Kidney (tissue), 14 donors: ENCODE results near the gene ACKR3. TPM values are rescaled to one million over a fixed set of nuclear protein-coding genes. Genes with fewer than 3 reads are reported as not detected.

ENCODE experiments used
- DNase-seq, 5 donors: peaks; one replicate each; pipeline ENCODE4 v3.0.0-alpha.2; 2013 to 2020
- FAIRE-seq: peaks from 2 replicates; lab custom pipeline; 2012; peaks lifted over from hg19 to GRCh38; lab: Jason Lieb, UNC
- H3K27ac ChIP-seq, 2 donors: one replicate each; pipeline ENCODE4 v1.7.0; 2013; ENCODE audit warnings: low read depth in 2 of 2, low read length in 2 of 2, inconsistent platforms in 1 of 2
- H3K27me3 ChIP-seq: one replicate; pipeline ENCODE4 v1.7.1; 2013; ENCODE audit warnings: low read length, inconsistent platforms; ENCODE audit not compliant: control insufficient read depth, insufficient read depth
- H3K36me3 ChIP-seq, 3 donors: one replicate each; pipeline versions ENCODE4 v1.7.0 to v1.7.1; 2013; ENCODE audit warnings: low read length in 3 of 3, control low read depth in 1 of 3, inconsistent platforms in 1 of 3; ENCODE audit not compliant: insufficient read depth in 3 of 3, control insufficient read depth in 2 of 3
- H3K4me1 ChIP-seq, 3 donors: one replicate each; pipeline versions ENCODE4 v1.7.0 to v1.7.1; 2013; ENCODE audit warnings: low read length in 3 of 3, inconsistent platforms in 1 of 3, low read depth in 1 of 3; ENCODE audit not compliant: control insufficient read depth in 2 of 3, insufficient read depth in 2 of 3
- H3K4me3 ChIP-seq, 3 donors: one replicate each; pipeline versions ENCODE4 v1.7.0 to v1.8.1; 2013; ENCODE audit warnings: low read length in 3 of 3, control low read depth in 1 of 3, inconsistent platforms in 1 of 3
- H3K9ac ChIP-seq, 3 donors: one replicate each; pipeline versions ENCODE4 v1.7.0 to v1.7.1; 2013; ENCODE audit warnings: low read length in 3 of 3, control low read depth in 1 of 3, inconsistent platforms in 1 of 3
- H3K9me3 ChIP-seq, 3 donors: one replicate each; pipeline versions ENCODE4 v1.7.0 to v1.7.1; 2013; ENCODE audit warnings: low read length in 3 of 3, control low read depth in 1 of 3, inconsistent platforms in 1 of 3; ENCODE audit not compliant: control insufficient read depth in 2 of 3, insufficient read depth in 1 of 3
- intact Hi-C: fragments of 100-400 bp; cut with DNase I; formaldehyde crosslinking; loops from one replicate; pipeline ENCODE4 v1.11.1; 2022
- polyA plus RNA-seq: library from polyadenylated mRNA; stranded (reverse); fragments of 350-450 nt; fragmentation: Illumina TruSeq; extraction: RNeasy Lipid Tissue Mini Kit (QIAGEN cat#74804); gene quantifications from one replicate; pipeline ENCODE4 v1.2.3, GENCODE V29; 2014; ENCODE audit warnings: low read depth, low replicate concordance; ENCODE audit not compliant: insufficient read depth
- total RNA-seq: library from RNA; stranded (reverse); fragmentation: NEBNext Ultra II Directional; extraction: Animal tissue kit (Norgen Biotek cat#: 25700); gene quantifications from one replicate; pipeline ENCODE4 v1.2.1, GENCODE V29; 2021
- TF ChIP-seq, protein P1 (sequence below): IDR thresholded peaks from 3 replicates; pipeline ENCODE4 v1.5.1; 2012; ENCODE audit warnings: mild to moderate bottlenecking, moderate library complexity, borderline replicate concordance; ENCODE audit not compliant: insufficient read depth; ENCODE audit errors: extremely low read depth
- donor health status: control.
- donor health status: control.
- donor health status: control.
- donor health status: control.
- donor health status: control.
- donor health status: DM: yes; HTN: yes; CAD: no.
- donor health status: Normal renal cell carcinoma (clear cell type).

Gene ACKR3
- total and polyA plus RNA-seq, 2 donors from 2014 or later: 6.9 to 8.7 TPM

DNA sequence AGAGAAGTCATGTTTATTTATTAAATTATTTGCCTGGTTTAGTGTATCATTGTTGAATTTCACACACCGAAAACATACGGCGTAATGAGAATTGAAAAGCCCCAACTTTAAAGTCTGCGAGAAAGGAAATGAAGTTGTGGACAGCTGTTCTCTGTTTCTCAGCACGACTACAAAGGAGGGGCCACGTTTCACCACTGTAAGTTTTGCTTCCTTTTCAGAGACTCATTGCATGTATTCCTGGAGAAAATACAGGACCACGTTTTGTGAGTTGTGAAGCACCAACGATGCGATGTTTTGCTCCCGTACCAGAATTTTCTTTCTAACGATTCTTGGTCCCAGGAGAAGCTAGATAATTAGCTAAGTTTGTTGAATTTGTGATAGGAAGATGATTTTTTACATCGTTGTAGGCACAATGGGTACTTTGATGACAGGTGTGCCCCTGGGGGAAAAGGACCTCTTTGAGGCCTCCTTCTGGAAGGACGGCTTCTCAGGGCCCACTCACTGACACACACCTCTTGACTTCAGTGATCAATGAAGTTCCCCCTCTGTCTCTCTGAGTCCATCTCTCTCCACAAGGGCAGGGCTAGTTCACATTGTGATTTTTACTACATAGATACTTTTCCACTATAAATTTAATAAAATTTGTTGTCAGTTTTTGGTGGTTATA, 23.7 kb upstream of the ACKR3 start:
- H3K9me3 ChIP-seq: peaks cover 0 to 5% (median 0%) of the 10 kb centered on the region in 3 donors

GRCh38 chr2:236546561-236547002, 23.0 kb upstream of the ACKR3 start:
- FAIRE-seq (no peak), DNase-seq (no peak)
- H3K27me3 ChIP-seq: no peaks in the 10 kb centered on the region
- no peak overlapping the region for H3K4me3 ChIP-seq
- no peaks in the 10 kb centered on the region for H3K36me3 ChIP-seq
- intact Hi-C loops: no loop called here
- H3K4me1 ChIP-seq: no peaks in the 10 kb centered on the region
- H3K27ac ChIP-seq: no peak overlapping the region
- peaks cover 0 to 5% (median 0%) of the 10 kb centered on the region in 3 donors for H3K9me3 ChIP-seq
- H3K9ac ChIP-seq: no peak overlapping the region
- TF ChIP-seq, protein P1, sequence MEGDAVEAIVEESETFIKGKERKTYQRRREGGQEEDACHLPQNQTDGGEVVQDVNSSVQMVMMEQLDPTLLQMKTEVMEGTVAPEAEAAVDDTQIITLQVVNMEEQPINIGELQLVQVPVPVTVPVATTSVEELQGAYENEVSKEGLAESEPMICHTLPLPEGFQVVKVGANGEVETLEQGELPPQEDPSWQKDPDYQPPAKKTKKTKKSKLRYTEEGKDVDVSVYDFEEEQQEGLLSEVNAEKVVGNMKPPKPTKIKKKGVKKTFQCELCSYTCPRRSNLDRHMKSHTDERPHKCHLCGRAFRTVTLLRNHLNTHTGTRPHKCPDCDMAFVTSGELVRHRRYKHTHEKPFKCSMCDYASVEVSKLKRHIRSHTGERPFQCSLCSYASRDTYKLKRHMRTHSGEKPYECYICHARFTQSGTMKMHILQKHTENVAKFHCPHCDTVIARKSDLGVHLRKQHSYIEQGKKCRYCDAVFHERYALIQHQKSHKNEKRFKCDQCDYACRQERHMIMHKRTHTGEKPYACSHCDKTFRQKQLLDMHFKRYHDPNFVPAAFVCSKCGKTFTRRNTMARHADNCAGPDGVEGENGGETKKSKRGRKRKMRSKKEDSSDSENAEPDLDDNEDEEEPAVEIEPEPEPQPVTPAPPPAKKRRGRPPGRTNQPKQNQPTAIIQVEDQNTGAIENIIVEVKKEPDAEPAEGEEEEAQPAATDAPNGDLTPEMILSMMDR: no peak

More for the DNA sequence above, 23.7 kb upstream of the ACKR3 start:
- intact Hi-C loops: no loop called here
- Histone ChIP-seq H3K27ac (no peak overlapping the region), H3K4me3 (no peak overlapping the region), H3K9ac (no peak overlapping the region), H3K36me3 (no peaks in the 10 kb centered on the region), H3K4me1 (no peaks in the 10 kb centered on the region), H3K27me3 (no peaks in the 10 kb centered on the region)
- DNase-seq (peak in 1 of 5 donors; percentile 67), FAIRE-seq (no peak)
- TF ChIP-seq, protein P1: no peak

DNA sequence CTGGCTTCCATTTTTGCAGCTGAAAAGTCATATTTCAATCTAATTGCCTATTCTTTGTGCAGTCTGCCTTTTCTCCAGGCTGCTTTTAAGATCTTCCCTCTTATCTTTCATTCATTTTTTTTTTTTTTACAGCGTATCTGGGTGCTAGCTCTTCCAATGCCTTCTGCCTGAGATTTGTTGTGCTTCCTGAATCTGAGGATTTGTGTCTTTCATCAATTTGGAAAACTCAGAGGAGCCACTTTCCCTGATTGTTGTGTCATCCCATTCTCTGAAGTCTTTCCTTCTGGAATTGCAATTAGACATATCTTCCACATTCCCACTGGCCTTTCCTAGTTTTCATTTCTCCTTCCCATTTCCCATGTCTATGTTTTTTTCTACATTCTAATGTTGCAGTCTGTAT, 21.9 kb upstream of the ACKR3 start:
- no peaks in the 10 kb centered on the region for H3K4me1 ChIP-seq
- H3K27ac ChIP-seq: no peak overlapping the region
- H3K9ac ChIP-seq: no peak overlapping the region
- TF ChIP-seq, protein P1: no peak
- no peak for FAIRE-seq
- H3K27me3 ChIP-seq: no peaks in the 10 kb centered on the region
- no peak overlapping the region for H3K4me3 ChIP-seq
- H3K36me3 ChIP-seq: no peaks in the 10 kb centered on the region
- intact Hi-C loops: no loop called here
- DNase-seq: no peak
- H3K9me3 ChIP-seq: peaks cover 0 to 5% (median 0%) of the 10 kb centered on the region in 3 donors
